ENCODE data around the gene JADE1.
A peak's percentile ranks its signal among the peaks of the same experiment; 100 is the strongest.

JADE1 gene

GRCh38 chr4:128846063-128846462 is 36.6 kb downstream of the JADE1 start:
- DNase-seq: no peak

- DNase-seq: no peak
Measured at GRCh38 chr4:128847082-128847724, 37.7 kb downstream of the JADE1 start.

GRCh38 chr4:128848461-128848860 is 39.0 kb downstream of the JADE1 start:
- no peak for DNase-seq

GRCh38 chr4:128850252-128850651 is 40.8 kb downstream of the JADE1 start:
- no peak for DNase-seq

- DNase-seq: no peak
Measured at GRCh38 chr4:128853741-128854140, 44.2 kb downstream of the JADE1 start.

- no peak for DNase-seq
Measured at GRCh38 chr4:128854433-128854832, 44.9 kb downstream of the JADE1 start.

GRCh38 chr4:128855621-128856020 is 46.1 kb downstream of the JADE1 start:
- no peak for DNase-seq

GRCh38 chr4:128856246-128856645 is 46.7 kb downstream of the JADE1 start:
- no peak for DNase-seq

GRCh38 chr4:128858879-128859671 is 49.6 kb downstream of the JADE1 start:
- no peak for DNase-seq

- no peak for DNase-seq
Measured at GRCh38 chr4:128859887-128860677, 50.6 kb downstream of the JADE1 start.

GRCh38 chr4:128861856-128862518 is 52.5 kb downstream of the JADE1 start:
- DNase-seq: no peak

- peak; percentile 51 for DNase-seq
Measured at GRCh38 chr4:128862608-128863311, 53.3 kb downstream of the JADE1 start.

GRCh38 chr4:128863312-128864075 is 54.0 kb downstream of the JADE1 start:
- DNase-seq: peak; percentile 73

GRCh38 chr4:128865132-128865531 is 55.6 kb downstream of the JADE1 start:
- no peak for DNase-seq

- no peak for DNase-seq
Measured at GRCh38 chr4:128866269-128866668, 56.8 kb downstream of the JADE1 start.

- DNase-seq: no peak
Measured at GRCh38 chr4:128866691-128867090, 57.2 kb downstream of the JADE1 start.

GRCh38 chr4:128868758-128869157 is 59.3 kb downstream of the JADE1 start:
- DNase-seq: no peak

- DNase-seq: no peak
Measured at GRCh38 chr4:128869776-128870509, 60.4 kb downstream of the JADE1 start.

- DNase-seq: no peak
Measured at GRCh38 chr4:128871948-128872347, 62.4 kb downstream of the JADE1 start.

GRCh38 chr4:128876200-128876599 is 66.7 kb downstream of the JADE1 start:
- no peak for DNase-seq

- no peak for DNase-seq
Measured at GRCh38 chr4:128877934-128878333, 68.4 kb downstream of the JADE1 start.
